Effector memory CD4-positive, alpha-beta T cell (primary cell): ENCODE data around the gene KRTAP19-3.

Experiments used
- DNase-seq, 3 donors: peaks; one replicate each; pipeline ENCODE4 v3.0.0-alpha.2; 2020
- H3K27ac ChIP-seq: 2 replicates; pipeline ENCODE4 v1.7.0; 2013; ENCODE audit warnings: mild to moderate bottlenecking, low read length, moderate library complexity; ENCODE audit not compliant: insufficient read depth, poor library complexity, severe bottlenecking
- H3K27me3 ChIP-seq: replicated peaks from 2 replicates; pipeline ENCODE4 v1.7.0; 2013; ENCODE audit warnings: mild to moderate bottlenecking, low read length; ENCODE audit not compliant: insufficient read depth, control insufficient read depth, poor library complexity, severe bottlenecking
- H3K36me3 ChIP-seq: 2 replicates; pipeline ENCODE4 v1.7.0; 2013; ENCODE audit warnings: mild to moderate bottlenecking, low read length, moderate library complexity; ENCODE audit not compliant: control insufficient read depth, insufficient read depth
- H3K4me1 ChIP-seq: 2 replicates; pipeline ENCODE4 v1.7.0; 2013; ENCODE audit warnings: low read length, mild to moderate bottlenecking; ENCODE audit not compliant: control insufficient read depth, insufficient read depth, poor library complexity, severe bottlenecking
- H3K4me3 ChIP-seq: 2 replicates; pipeline ENCODE4 v1.7.0; 2013; ENCODE audit warnings: low read length, low read depth, mild to moderate bottlenecking; ENCODE audit not compliant: insufficient read depth, poor library complexity, severe bottlenecking
- H3K9me3 ChIP-seq: 2 replicates; pipeline ENCODE4 v1.7.0; 2013; ENCODE audit warnings: mild to moderate bottlenecking, low read length, moderate library complexity; ENCODE audit not compliant: control insufficient read depth

Gene KRTAP19-3

DNA sequence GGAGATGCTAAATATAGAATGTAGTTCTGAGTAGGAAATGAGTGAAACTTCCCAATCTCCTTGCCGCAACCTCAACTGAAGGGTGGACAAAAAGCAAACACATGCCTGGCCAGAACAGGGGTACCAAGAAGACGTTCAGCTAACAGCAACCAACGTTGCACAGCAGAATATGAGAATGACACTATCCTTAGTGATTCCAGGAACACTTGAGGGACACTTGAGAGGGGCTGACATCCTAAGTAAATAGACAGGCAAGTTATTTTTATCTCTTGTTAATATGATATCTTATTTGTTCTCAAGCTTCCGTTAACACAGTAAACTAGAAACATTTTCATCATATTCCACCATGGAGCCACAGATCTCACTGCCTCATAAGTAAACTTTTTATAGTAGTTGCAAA lies 12.6 kb downstream of the KRTAP19-3 start:
- Histone ChIP-seq H3K36me3 (no peaks in the 10 kb centered on the region), H3K4me3 (no peak overlapping the region), H3K4me1 (no peaks in the 10 kb centered on the region), H3K9me3 (no peaks in the 10 kb centered on the region), H3K27me3 (no peaks in the 10 kb centered on the region), H3K27ac (no peak overlapping the region)
- no peak for DNase-seq

GRCh38 chr21:30478004-30478403 lies 13.8 kb downstream of the KRTAP19-3 start:
- no peak overlapping the region for H3K27ac ChIP-seq

DNA sequence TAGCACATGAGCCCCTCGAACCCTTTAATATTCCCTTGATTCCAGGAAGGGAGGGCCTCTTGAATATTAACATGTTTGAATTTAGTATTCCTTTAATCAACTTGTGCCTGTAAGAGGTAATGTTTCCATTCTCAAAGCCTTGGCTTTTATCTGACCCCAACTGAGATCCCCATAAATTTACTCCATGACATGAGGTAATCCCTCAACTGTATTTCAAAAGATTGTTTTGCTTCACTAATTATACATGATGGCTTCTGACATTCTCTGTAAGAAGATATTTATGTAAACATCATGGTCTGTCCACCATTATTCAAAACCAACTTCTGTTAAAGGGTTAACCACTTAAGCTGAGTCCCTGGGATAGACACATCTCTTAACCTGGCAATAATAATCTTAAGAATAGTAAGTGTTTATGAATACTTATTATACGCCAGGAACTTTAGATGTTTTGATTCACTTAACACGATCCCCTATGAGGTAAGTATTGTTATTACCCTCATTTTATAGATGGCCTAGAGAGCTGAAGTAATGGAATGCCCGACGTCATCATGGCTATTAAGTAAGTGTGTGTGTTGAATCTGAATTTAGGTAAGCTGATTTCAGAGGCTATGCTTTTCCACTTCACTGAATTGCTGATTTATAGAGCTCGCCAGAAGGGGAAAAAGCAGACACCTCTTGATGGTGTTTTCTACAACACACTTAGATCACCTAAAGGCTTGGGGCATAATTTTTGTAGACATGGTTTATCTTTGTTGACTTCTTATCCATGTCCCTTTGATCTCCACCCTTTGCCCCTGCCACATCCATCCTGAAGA lies 22.7 kb downstream of the KRTAP19-3 start:
- no peak for DNase-seq
- Histone ChIP-seq H3K27me3 (no peaks in the 10 kb centered on the region), H3K27ac (no peak overlapping the region), H3K4me3 (no peak overlapping the region), H3K4me1 (no peaks in the 10 kb centered on the region), H3K36me3 (no peaks in the 10 kb centered on the region), H3K9me3 (no peaks in the 10 kb centered on the region)

More at GRCh38 chr21:30478004-30478403, 13.8 kb downstream of the KRTAP19-3 start:
- Histone ChIP-seq H3K9me3 (no peaks in the 10 kb centered on the region), H3K4me1 (no peaks in the 10 kb centered on the region), H3K27me3 (no peaks in the 10 kb centered on the region), H3K36me3 (no peaks in the 10 kb centered on the region), H3K4me3 (no peak overlapping the region)
- no peak for DNase-seq

DNA sequence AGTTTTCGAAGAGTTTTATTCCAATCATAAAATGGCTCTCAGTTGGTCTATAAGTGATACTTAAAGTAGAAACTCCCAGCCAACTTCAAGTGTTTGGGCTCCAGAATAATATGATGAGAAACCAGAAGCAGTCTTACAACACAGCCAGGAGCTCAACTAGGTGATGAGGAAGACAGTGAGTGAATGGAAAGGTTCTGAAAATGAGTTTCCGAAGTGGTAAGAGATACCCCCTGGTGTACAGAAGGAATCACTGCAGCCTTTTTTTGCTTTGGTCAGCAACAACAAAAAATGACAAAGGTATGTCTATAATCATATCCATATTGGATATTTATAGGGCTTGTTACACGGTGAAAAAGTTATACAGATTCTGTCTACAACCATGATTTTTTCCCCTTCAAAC lies 28.1 kb downstream of the KRTAP19-3 start:
- DNase-seq = no peak
- H3K27ac ChIP-seq = no peak overlapping the region
- no peaks in the 10 kb centered on the region for H3K9me3 ChIP-seq
- no peaks in the 10 kb centered on the region for H3K27me3 ChIP-seq
- no peak overlapping the region for H3K4me3 ChIP-seq
- H3K4me1 ChIP-seq = no peaks in the 10 kb centered on the region
- H3K36me3 ChIP-seq = no peaks in the 10 kb centered on the region

DNA sequence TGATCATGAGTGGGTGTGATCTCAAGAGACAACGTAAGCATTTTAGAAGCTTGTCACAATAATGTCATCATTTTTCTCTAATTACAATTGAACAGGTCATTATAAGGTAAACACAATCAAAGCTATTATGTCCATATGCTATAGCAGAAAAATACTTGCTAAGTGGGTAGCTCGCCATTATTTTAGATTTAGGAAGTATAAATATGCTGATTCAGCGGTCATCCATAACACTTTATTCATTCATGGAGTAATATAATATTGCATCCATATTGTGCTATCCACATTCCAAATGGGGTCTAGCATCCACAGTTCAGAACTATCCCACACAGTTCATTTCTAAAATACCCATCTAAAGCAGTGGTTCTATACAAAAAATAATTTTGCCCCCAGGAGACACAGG lies 43.3 kb downstream of the KRTAP19-3 start:
- DNase-seq = no peak
- H3K4me1 ChIP-seq = no peaks in the 10 kb centered on the region
- H3K4me3 ChIP-seq = no peak overlapping the region
- H3K27me3 ChIP-seq = no peaks in the 10 kb centered on the region
- no peaks in the 10 kb centered on the region for H3K36me3 ChIP-seq
- no peak overlapping the region for H3K27ac ChIP-seq
- no peaks in the 10 kb centered on the region for H3K9me3 ChIP-seq

DNA sequence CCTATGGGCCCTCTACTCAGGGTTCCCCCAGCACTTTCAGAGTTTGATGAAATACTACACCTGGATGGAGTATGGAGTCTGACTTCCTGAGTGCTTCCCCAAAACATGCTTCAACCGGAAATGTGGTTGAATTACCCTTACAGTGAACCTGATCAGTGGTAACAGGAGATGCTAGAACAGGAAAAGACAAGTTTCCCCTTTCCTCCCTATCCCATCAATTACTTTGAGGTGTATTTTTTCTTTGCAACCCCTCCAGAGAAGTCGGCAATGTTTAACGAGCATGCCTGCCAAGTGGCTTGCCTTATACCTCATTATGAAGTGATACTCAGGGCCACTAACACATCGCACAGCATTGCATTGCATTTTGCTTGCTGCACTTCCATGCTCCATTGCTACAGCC lies 44.8 kb downstream of the KRTAP19-3 start:
- Histone ChIP-seq H3K4me3 (no peak overlapping the region), H3K4me1 (no peaks in the 10 kb centered on the region), H3K27me3 (no peaks in the 10 kb centered on the region), H3K9me3 (no peaks in the 10 kb centered on the region), H3K27ac (no peak overlapping the region), H3K36me3 (no peaks in the 10 kb centered on the region)
- DNase-seq = no peak

GRCh38 chr21:30444204-30444603 lies 47.6 kb downstream of the KRTAP19-3 start:
- H3K4me1 ChIP-seq = no peaks in the 10 kb centered on the region
- no peaks in the 10 kb centered on the region for H3K27me3 ChIP-seq
- no peak overlapping the region for H3K27ac ChIP-seq
- H3K36me3 ChIP-seq = no peaks in the 10 kb centered on the region
- no peaks in the 10 kb centered on the region for H3K9me3 ChIP-seq
- no peak overlapping the region for H3K4me3 ChIP-seq
- no peak for DNase-seq

- Histone ChIP-seq H3K36me3 (no peaks in the 10 kb centered on the region), H3K4me1 (no peaks in the 10 kb centered on the region), H3K9me3 (no peaks in the 10 kb centered on the region), H3K4me3 (no peak overlapping the region), H3K27ac (no peak overlapping the region), H3K27me3 (no peaks in the 10 kb centered on the region)
- DNase-seq = no peak
These were observed 48.6 kb downstream of the KRTAP19-3 start for GRCh38 chr21:30443226-30443625.
